ENCODE results near the gene CFAP44.

DNA sequence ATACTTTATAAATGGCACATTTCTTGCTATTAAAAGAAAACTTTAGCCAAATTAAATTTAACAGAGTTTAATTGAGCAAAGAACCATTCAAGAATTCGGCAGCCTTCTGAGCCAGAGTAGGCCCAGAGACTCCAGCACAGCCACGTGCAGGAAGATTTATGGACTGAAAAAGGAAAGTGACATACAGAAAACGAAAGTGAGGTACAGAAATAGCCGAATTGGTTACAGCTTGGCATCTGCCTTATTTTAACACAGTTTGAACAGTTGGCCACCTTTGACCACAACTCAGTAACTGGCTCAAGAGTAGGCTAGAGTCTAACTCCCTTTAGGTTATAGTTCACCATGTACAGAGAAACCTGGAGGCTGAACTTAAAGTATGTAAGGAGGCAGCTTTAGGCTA lies 17.6 kb downstream of the CFAP44 start:
- TF ChIP-seq, protein P1, sequence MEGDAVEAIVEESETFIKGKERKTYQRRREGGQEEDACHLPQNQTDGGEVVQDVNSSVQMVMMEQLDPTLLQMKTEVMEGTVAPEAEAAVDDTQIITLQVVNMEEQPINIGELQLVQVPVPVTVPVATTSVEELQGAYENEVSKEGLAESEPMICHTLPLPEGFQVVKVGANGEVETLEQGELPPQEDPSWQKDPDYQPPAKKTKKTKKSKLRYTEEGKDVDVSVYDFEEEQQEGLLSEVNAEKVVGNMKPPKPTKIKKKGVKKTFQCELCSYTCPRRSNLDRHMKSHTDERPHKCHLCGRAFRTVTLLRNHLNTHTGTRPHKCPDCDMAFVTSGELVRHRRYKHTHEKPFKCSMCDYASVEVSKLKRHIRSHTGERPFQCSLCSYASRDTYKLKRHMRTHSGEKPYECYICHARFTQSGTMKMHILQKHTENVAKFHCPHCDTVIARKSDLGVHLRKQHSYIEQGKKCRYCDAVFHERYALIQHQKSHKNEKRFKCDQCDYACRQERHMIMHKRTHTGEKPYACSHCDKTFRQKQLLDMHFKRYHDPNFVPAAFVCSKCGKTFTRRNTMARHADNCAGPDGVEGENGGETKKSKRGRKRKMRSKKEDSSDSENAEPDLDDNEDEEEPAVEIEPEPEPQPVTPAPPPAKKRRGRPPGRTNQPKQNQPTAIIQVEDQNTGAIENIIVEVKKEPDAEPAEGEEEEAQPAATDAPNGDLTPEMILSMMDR (conservative IDR thresholded peaks at IDR 0.05 in 1 of 2, IDR thresholded peaks at IDR 0.05 in 1 of 2; ENCODE audit: low read depth in 1 of 2, low read length in 2 of 2): no peak
- no peak for TF ChIP-seq EZH2 (IDR thresholded peaks at IDR 0.05; ENCODE audit: low read length, missing control alignments)

All from fibroblast of lung (primary cell).